ENCODE measurements around the gene PON2. TPM values are rescaled to one million over a fixed set of nuclear protein-coding genes. Genes with fewer than 3 reads are reported as not detected.
"Not testable (repeated sequence)": the region's sequence is repeated elsewhere in the genome, so short reads cannot be mapped to it uniquely, and the experiment has no call there.

Gene PON2
- total RNA-seq, 6 donors from 2014 or later = 128 to 476 (median 197) TPM

DNA sequence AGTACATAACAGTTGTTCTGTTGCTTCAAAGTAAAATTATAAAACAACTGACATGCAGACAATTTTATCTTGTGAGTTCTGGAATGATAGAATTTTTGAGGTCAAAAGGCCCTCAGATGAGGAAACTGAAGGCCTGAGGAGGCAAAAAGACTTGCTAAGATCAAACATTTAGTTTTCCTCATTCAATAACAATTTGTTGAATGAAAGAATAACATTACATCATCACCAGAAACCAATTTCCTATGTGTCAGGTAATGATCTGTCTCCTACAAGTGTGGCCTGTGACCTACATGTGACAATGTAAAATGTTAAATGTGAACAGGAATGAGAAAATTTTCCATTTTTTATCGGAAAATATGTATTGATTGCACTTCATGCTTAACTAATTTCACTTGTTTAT, 34.4 kb upstream of the PON2 start:
- TF ChIP-seq POLR2A (IDR thresholded peaks at IDR 0.05) = no peak
- TF ChIP-seq POLR2AphosphoS5 (IDR thresholded peaks at IDR 0.05) = no peak
- TF ChIP-seq EP300 (IDR thresholded peaks at IDR 0.05) = no peak
- TF ChIP-seq, protein P1, sequence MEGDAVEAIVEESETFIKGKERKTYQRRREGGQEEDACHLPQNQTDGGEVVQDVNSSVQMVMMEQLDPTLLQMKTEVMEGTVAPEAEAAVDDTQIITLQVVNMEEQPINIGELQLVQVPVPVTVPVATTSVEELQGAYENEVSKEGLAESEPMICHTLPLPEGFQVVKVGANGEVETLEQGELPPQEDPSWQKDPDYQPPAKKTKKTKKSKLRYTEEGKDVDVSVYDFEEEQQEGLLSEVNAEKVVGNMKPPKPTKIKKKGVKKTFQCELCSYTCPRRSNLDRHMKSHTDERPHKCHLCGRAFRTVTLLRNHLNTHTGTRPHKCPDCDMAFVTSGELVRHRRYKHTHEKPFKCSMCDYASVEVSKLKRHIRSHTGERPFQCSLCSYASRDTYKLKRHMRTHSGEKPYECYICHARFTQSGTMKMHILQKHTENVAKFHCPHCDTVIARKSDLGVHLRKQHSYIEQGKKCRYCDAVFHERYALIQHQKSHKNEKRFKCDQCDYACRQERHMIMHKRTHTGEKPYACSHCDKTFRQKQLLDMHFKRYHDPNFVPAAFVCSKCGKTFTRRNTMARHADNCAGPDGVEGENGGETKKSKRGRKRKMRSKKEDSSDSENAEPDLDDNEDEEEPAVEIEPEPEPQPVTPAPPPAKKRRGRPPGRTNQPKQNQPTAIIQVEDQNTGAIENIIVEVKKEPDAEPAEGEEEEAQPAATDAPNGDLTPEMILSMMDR (IDR thresholded peaks at IDR 0.05) = no peak
- WGBS, 2 donors = 86 to 88% methylated on average over 1 of the region's 1 CpG
- H3K9me3 ChIP-seq = no peaks in the 10 kb centered on the region
- no peak overlapping the region for H3K27ac ChIP-seq
- no peak for ATAC-seq (ENCODE audit: low FRiP score in 2 of 2)
- H3K36me3 ChIP-seq = no peaks in the 10 kb centered on the region
- no peak overlapping the region for H3K4me3 ChIP-seq
- DNase-seq = no peak
- H3K4me1 ChIP-seq = peaks cover 0 to 13% (median 2%) of the 10 kb centered on the region in 4 donors
- H3K27me3 ChIP-seq = no peaks in the 10 kb centered on the region

DNA sequence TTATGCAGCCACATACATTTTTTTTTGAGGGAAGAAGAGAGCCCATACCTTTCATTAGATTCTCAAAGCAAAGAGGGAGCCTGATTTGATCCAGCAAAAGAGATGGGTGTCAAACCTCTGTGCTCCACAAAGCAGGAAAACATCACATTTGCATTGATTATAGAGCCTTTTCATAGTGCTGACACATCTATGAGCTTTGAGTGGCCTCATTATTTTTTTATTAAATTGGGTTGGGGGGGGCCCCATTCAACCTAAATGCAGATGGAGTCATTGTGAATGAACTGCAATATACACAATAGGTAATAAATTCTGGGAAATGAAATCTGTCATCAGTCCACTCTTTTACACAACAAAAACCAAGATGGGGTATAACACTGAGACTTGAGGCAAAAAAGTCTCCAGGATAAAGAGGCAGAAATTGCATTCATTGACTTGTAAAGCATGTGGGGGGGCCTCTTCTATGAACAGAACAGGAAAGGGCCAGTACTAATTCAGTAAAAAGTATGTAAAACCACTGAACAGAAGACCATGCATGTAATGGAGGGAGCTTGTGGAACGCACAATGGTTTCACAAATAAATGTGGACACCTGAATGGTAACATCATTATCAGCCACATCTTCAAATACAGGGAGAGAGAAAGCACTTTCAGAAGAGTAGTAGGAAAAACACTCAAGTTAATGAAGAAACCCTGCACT, 33.2 kb upstream of the PON2 start:
- H3K27me3 ChIP-seq = no peaks in the 10 kb centered on the region
- no peak overlapping the region for H3K27ac ChIP-seq
- H3K4me1 ChIP-seq = peaks cover 0 to 13% (median 2%) of the 10 kb centered on the region in 4 donors
- ATAC-seq (ENCODE audit: low FRiP score in 2 of 2) (no peak), DNase-seq (no peak)
- TF ChIP-seq POLR2AphosphoS5 (IDR thresholded peaks at IDR 0.05) = no peak
- TF ChIP-seq, protein P1 (IDR thresholded peaks at IDR 0.05) = no peak
- no peak for TF ChIP-seq EP300 (IDR thresholded peaks at IDR 0.05)
- TF ChIP-seq POLR2A (IDR thresholded peaks at IDR 0.05) = no peak
- no peak overlapping the region for H3K4me3 ChIP-seq
- no peaks in the 10 kb centered on the region for H3K9me3 ChIP-seq
- no peaks in the 10 kb centered on the region for H3K36me3 ChIP-seq
- WGBS, 2 donors = 100% methylated on average over 1 of the region's 1 CpG

DNA sequence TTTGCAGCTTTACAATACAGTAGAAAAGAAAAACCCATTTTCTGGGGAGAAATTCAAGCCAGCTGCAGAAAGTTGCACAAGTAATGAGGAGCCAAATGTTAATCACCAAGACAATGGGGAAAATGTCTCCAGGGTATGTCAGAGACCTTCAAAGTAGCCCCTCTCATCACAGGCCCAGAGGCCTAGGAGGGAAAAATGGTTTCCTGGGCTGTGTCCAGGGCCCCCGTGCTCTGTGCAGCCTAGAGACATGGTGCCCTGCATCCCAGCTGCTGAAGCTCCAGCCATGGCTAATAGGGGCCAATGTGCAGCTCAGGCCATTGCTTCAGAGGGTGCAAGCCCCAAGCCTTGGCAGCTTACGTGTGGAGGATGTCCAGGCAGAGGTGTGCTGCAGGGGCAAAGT, 25.8 kb upstream of the PON2 start:
- ATAC-seq (ENCODE audit: low FRiP score in 2 of 2); H3K27me3 ChIP-seq; DNase-seq; H3K9me3 ChIP-seq; H3K36me3 ChIP-seq; H3K4me1 ChIP-seq; H3K27ac ChIP-seq; H3K4me3 ChIP-seq: not testable (repeated sequence)
- WGBS, 2 donors = 93 to 100% methylated on average over 2 of the region's 2 CpGs

DNA sequence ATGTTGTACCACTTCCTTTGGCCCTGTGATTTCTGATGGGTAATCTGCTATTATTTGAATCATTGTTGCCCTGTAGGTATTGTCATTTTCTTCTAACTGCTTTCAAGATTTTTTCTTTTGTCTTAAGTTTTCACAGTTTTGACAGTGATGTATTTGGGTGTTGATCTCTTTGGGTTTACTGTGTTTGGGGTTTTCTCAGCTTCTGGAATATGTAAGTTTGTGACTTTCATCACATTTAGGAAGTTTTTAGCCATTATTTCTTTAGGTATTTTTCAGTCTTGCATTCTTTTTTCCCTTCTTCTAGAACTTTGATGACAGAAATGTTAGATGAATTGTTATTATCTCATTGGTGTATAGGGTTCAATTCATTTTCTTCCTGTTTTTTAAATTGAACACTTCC, 23.1 kb upstream of the PON2 start:
- peaks cover 0 to 4% (median 0%) of the 10 kb centered on the region in 4 donors for H3K4me1 ChIP-seq
- TF ChIP-seq POLR2A (IDR thresholded peaks at IDR 0.05) (no peak), EP300 (IDR thresholded peaks at IDR 0.05) (no peak)
- TF ChIP-seq, protein P1 (IDR thresholded peaks at IDR 0.05) = no peak
- H3K27me3 ChIP-seq = no peaks in the 10 kb centered on the region
- H3K27ac ChIP-seq = no peak overlapping the region
- no peak for ATAC-seq (ENCODE audit: low FRiP score in 2 of 2)
- no peak for DNase-seq
- H3K9me3 ChIP-seq = peaks cover 0 to 5% (median 0%) of the 10 kb centered on the region in 4 donors
- H3K36me3 ChIP-seq = no peaks in the 10 kb centered on the region
- H3K4me3 ChIP-seq = no peak overlapping the region

DNA sequence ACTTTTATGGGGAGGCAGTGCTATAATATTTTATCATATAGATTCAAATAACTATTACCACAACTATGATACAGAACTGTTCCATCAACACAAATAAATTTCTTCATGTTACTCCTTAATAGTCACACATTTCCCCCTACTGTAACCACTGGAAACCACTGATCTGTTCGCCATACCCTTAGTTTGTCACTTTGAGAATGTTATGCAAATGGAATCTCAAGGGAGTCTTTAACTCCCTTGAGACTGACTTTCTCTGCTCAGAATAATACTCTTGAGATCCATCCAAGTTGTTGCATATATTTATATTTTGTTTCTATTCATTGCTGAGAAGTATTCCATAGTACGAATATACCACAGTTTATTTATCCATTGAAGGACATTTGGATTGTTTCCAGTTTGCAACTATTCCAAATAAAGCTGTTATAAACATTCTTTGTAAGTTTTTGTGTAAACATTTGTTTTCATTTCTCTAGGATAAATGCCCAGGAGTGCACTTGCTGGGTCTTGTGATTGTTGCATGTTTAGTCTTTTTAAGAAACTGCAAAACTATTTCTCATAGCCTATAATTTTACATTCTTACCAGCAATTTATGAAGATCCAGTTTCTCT, 19.7 kb upstream of the PON2 start:
- ATAC-seq (ENCODE audit: low FRiP score in 2 of 2) (no peak), DNase-seq (no peak)
- H3K4me3 ChIP-seq = no peak overlapping the region
- no peaks in the 10 kb centered on the region for H3K36me3 ChIP-seq
- H3K27ac ChIP-seq = no peak overlapping the region
- H3K27me3 ChIP-seq = no peaks in the 10 kb centered on the region
- 55 to 65% methylated on average over 2 of the region's 2 CpGs for WGBS, 2 donors
- TF ChIP-seq POLR2AphosphoS5 (IDR thresholded peaks at IDR 0.05) = no peak
- TF ChIP-seq POLR2A (IDR thresholded peaks at IDR 0.05) = no peak
- TF ChIP-seq EP300 (IDR thresholded peaks at IDR 0.05) = no peak
- peaks cover 0 to 5% (median 0%) of the 10 kb centered on the region in 4 donors for H3K9me3 ChIP-seq
- H3K4me1 ChIP-seq = peaks cover 0 to 4% (median 0%) of the 10 kb centered on the region in 4 donors

DNA sequence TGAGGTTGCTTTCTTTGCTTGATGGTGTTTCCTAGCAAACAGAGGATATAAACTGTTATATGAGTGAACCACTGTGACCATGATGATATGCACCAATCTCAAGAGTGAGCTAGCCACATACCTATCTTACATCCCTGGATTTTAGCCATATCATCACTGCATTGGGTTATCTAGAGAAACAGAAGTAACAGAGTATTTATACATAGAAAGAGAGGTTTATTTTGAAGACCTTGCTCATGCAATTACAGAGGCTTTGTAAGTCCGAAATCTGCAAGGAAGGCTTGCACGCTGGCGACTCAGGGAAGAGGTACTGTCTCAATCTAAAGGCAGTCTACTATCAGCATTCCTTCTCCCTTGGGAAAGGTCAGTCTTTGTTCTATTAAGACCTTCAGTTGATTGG, 11.8 kb upstream of the PON2 start:
- H3K27me3 ChIP-seq = no peaks in the 10 kb centered on the region
- DNase-seq (no peak), ATAC-seq (ENCODE audit: low FRiP score in 2 of 2) (no peak)
- 100% methylated on average over 3 of the region's 3 CpGs for WGBS, 2 donors
- no peaks in the 10 kb centered on the region for H3K9me3 ChIP-seq
- H3K27ac ChIP-seq = no peak overlapping the region
- H3K4me3 ChIP-seq = no peak overlapping the region
- no peaks in the 10 kb centered on the region for H3K4me1 ChIP-seq
- H3K36me3 ChIP-seq = no peaks in the 10 kb centered on the region
- TF ChIP-seq POLR2A (IDR thresholded peaks at IDR 0.05) (no peak), EP300 (IDR thresholded peaks at IDR 0.05) (no peak), POLR2AphosphoS5 (IDR thresholded peaks at IDR 0.05) (no peak)
- TF ChIP-seq, protein P1 (IDR thresholded peaks at IDR 0.05) = no peak

Data from upper lobe of left lung (tissue), 6 donors.